ENCODE results near the gene COP1. TPM values are rescaled to one million over a fixed set of nuclear protein-coding genes. Genes with fewer than 3 reads are reported as not detected.

The COP1 gene
- total RNA-seq, 2 donors from 2014 or later: 21.4 to 23.1 TPM

- no peaks in the 10 kb centered on the region for H3K4me1 ChIP-seq
- no peak for TF ChIP-seq CTCF (IDR thresholded peaks at IDR 0.05)
- peaks cover 8% of the 10 kb centered on the region for H3K36me3 ChIP-seq
- H3K27ac ChIP-seq: no peak overlapping the region
- H3K27me3 ChIP-seq: no peaks in the 10 kb centered on the region
- H3K9me3 ChIP-seq: no peaks in the 10 kb centered on the region
- no peak overlapping the region for H3K4me3 ChIP-seq
- DNase-seq (ENCODE audit: low spot score): no peak
Measured at GRCh38 chr1:175935166-175935565, 271.9 kb downstream of the COP1 start.

GRCh38 chr1:175933801-175934200, 273.3 kb downstream of the COP1 start:
- no peak for TF ChIP-seq CTCF (IDR thresholded peaks at IDR 0.05)
- Histone ChIP-seq H3K27me3 (no peaks in the 10 kb centered on the region), H3K4me3 (no peak overlapping the region), H3K9me3 (peaks cover 0 to 7% of the 10 kb centered on the region in 2 donors), H3K4me1 (no peaks in the 10 kb centered on the region), H3K36me3 (no peaks in the 10 kb centered on the region), H3K27ac (no peak overlapping the region)
- no peak for DNase-seq (ENCODE audit: low spot score)

- Histone ChIP-seq H3K4me1 (no peaks in the 10 kb centered on the region), H3K27me3 (no peaks in the 10 kb centered on the region), H3K4me3 (no peak overlapping the region), H3K27ac (no peak overlapping the region), H3K9me3 (peaks cover 0 to 24% of the 10 kb centered on the region in 2 donors), H3K36me3 (no peaks in the 10 kb centered on the region)
- no peak for TF ChIP-seq CTCF (IDR thresholded peaks at IDR 0.05)
- no peak for DNase-seq (ENCODE audit: low spot score)
Measured at GRCh38 chr1:175927944-175928343, 279.1 kb downstream of the COP1 start.

- DNase-seq (ENCODE audit: low spot score): no peak
- peaks cover 0 to 3% of the 10 kb centered on the region in 2 donors for H3K9me3 ChIP-seq
- H3K36me3 ChIP-seq: no peaks in the 10 kb centered on the region
- no peak overlapping the region for H3K4me3 ChIP-seq
- no peaks in the 10 kb centered on the region for H3K4me1 ChIP-seq
- no peaks in the 10 kb centered on the region for H3K27me3 ChIP-seq
- no peak for TF ChIP-seq CTCF (IDR thresholded peaks at IDR 0.05)
- no peak overlapping the region for H3K27ac ChIP-seq
Measured at GRCh38 chr1:175922254-175922881, 284.7 kb downstream of the COP1 start.

- Histone ChIP-seq H3K27me3 (no peaks in the 10 kb centered on the region), H3K4me3 (no peak overlapping the region), H3K4me1 (no peaks in the 10 kb centered on the region), H3K36me3 (no peaks in the 10 kb centered on the region), H3K9me3 (no peaks in the 10 kb centered on the region), H3K27ac (no peak overlapping the region)
- no peak for TF ChIP-seq CTCF (IDR thresholded peaks at IDR 0.05)
- no peak for DNase-seq (ENCODE audit: low spot score)
Measured at GRCh38 chr1:175920381-175920780, 286.7 kb downstream of the COP1 start.

- Histone ChIP-seq H3K9me3 (no peaks in the 10 kb centered on the region), H3K27ac (no peak overlapping the region), H3K36me3 (no peaks in the 10 kb centered on the region), H3K27me3 (no peaks in the 10 kb centered on the region), H3K4me3 (no peak overlapping the region), H3K4me1 (no peaks in the 10 kb centered on the region)
- no peak for TF ChIP-seq CTCF (IDR thresholded peaks at IDR 0.05)
- no peak for DNase-seq (ENCODE audit: low spot score)
Measured at GRCh38 chr1:175919001-175919400, 288.1 kb downstream of the COP1 start.

Data from right atrium auricular region (tissue), 2 donors.